ENCODE data around the gene SH2D6.
"Not testable (repeated sequence)": the region's sequence is repeated elsewhere in the genome, so short reads cannot be mapped to it uniquely, and the experiment has no call there.

SH2D6 gene

DNA sequence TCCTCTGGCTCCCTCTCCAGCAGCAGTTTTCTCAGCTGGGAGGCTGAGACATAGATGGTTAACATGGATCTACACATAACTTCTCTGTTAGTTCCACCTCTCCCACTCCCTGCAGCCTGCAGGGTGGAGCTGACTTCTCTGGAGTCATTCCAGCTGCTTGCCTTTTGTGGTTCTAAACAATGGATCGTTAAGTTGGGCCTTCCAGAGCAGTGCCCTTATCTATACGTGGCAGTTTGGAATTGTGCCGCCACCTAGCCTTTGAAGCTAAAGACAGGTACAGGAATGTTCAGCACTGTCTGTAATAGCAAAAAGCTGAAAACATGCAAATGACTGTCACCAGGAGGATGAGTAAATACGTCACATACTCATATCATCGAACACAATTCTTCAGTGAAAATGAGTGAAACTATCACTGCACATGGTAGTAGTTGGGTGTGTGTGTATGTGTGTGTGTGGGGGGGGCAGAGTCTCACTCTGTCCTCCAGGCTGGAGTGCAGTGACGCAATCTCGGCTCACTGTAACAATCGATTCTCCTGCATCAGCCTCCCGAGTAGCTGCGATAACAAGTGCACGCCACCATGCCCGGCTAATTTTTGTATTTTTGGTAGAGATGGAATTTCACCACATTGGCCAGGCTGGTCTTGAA lies 50.3 kb downstream of the SH2D6 start:
- DNase-seq (ENCODE audit: low read depth in 2 of 2), result no peak

- no peak for DNase-seq (ENCODE audit: low read depth in 2 of 2)
Observed at GRCh38 chr2:85470850-85471800, 52.6 kb downstream of the SH2D6 start.

GRCh38 chr2:85472261-85472660 lies 53.7 kb downstream of the SH2D6 start:
- no peak for DNase-seq (ENCODE audit: low read depth in 2 of 2)

GRCh38 chr2:85475799-85476490 lies 57.4 kb downstream of the SH2D6 start:
- no peak for DNase-seq (ENCODE audit: low read depth in 2 of 2)

DNA sequence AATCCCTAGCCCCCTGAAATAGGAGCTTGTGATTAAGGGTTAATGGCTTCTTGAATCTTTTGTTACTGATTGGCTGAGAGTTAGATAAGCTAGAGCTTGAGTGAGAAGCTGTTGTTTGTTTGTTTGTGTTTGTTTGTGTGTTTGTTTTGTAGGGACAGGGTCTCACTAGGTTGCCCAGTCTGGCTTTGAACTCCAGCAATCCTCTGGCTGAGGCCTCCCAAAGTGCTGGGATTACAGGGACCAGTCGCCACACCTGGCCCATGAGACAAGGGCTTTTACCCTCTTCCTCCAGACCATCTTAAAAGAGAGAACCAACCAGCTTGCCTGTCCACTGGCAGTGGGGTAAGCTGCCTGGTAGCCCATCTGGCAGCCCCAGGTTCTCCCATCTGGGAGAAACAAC lies 58.1 kb downstream of the SH2D6 start:
- DNase-seq (ENCODE audit: low read depth in 2 of 2), result no peak

- no peak for DNase-seq (ENCODE audit: low read depth in 2 of 2)
Observed at GRCh38 chr2:85477884-85478283, 59.4 kb downstream of the SH2D6 start.

- no peak for DNase-seq (ENCODE audit: low read depth in 2 of 2)
Observed at GRCh38 chr2:85481818-85482777, 63.6 kb downstream of the SH2D6 start.

GRCh38 chr2:85484615-85485014 lies 66.1 kb downstream of the SH2D6 start:
- not testable (repeated sequence) for DNase-seq (ENCODE audit: low read depth in 2 of 2)

DNA sequence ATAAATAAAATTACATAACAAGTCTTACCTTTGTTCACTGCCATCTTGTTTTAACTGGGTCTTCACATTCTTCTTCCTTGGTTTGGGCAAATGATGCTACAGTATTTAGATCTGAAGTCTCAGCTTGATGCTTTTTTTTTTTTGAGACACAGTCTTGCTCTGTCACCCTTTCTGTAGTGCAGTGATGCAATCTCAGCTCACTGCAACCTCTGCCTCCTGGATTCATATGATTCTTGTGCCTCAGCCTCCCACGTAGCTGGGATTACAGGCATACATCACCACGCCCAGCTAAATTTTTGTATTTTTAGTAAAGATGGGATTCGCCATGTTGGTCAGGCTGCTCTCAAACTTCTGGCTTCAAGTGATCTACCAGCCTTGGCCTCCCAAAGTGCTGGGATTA lies 67.3 kb downstream of the SH2D6 start:
- DNase-seq (ENCODE audit: low read depth in 2 of 2), result no peak
